GM20000 (cell line): ENCODE measurements around the gene MYL11.

Source experiments
- DNase-seq: peaks from one replicate; pipeline ENCODE4 v3.0.0; 2012; ENCODE audit warnings: low spot score
- TF ChIP-seq, protein P1 (sequence below): IDR thresholded peaks from 2 replicates; pipeline ENCODE4 v1.5.1; 2012; ENCODE audit warnings: mild to moderate bottlenecking, control low read depth; ENCODE audit errors: extremely low read depth, missing control alignments

Gene MYL11

DNA sequence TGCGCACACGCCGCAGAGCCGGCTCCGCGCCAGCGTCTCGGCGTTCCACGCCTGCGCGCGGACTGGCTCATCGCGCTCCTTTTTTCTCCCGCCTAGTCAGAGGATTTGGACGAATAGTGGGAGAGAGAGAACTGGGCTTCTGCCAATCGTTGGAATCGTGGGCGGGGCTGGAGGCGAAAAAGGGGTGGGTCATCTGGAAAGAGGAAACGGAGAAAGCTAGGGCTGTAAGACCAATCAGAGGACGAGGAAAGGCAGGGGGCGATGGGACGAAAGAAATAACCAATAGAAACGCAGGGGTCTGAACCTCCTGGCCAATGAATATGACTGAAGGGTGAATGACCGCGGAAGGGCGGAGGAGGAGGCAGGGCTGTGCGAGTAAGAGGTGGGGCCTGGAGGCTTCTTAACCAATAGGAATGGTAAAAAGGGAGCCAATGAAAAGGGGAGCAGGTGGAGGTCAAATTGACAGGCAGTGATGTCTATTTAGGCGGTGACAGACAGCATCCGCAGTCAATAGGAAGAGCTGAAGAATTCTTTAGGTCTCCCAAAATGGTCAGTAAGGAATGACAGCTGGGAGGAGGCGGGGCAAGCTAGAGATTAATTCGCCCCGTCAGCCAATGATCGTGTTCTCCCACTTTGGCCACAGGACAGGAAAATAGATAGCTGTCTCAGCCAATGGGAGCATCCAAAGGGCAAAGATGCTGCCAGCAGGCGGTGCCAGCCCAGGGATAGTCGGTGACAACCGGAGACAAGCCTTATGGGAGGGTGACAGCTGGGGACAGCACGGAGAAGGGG lies 4.0 kb upstream of the MYL11 start, which contains the start of gene TBC1D10B:
TSS of gene TBC1D10B (minus strand) at position 39 of the 792 bp plus-strand sequence. CDS start 311 bp downstream, outside the sequence.
- DNase-seq = peak; percentile 96
- TF ChIP-seq, protein P1, sequence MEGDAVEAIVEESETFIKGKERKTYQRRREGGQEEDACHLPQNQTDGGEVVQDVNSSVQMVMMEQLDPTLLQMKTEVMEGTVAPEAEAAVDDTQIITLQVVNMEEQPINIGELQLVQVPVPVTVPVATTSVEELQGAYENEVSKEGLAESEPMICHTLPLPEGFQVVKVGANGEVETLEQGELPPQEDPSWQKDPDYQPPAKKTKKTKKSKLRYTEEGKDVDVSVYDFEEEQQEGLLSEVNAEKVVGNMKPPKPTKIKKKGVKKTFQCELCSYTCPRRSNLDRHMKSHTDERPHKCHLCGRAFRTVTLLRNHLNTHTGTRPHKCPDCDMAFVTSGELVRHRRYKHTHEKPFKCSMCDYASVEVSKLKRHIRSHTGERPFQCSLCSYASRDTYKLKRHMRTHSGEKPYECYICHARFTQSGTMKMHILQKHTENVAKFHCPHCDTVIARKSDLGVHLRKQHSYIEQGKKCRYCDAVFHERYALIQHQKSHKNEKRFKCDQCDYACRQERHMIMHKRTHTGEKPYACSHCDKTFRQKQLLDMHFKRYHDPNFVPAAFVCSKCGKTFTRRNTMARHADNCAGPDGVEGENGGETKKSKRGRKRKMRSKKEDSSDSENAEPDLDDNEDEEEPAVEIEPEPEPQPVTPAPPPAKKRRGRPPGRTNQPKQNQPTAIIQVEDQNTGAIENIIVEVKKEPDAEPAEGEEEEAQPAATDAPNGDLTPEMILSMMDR = no peak

- TF ChIP-seq, protein P1 = no peak
- no peak for DNase-seq
Measured at GRCh38 chr16:30371248-30371816, 3.3 kb upstream of the MYL11 start.

GRCh38 chr16:30372038-30372712 lies 2.4 kb upstream of the MYL11 start:
- TF ChIP-seq, protein P1 = no peak
- DNase-seq = no peak

GRCh38 chr16:30372725-30373124 lies 1.9 kb upstream of the MYL11 start:
- TF ChIP-seq, protein P1 = no peak
- DNase-seq = no peak

DNA sequence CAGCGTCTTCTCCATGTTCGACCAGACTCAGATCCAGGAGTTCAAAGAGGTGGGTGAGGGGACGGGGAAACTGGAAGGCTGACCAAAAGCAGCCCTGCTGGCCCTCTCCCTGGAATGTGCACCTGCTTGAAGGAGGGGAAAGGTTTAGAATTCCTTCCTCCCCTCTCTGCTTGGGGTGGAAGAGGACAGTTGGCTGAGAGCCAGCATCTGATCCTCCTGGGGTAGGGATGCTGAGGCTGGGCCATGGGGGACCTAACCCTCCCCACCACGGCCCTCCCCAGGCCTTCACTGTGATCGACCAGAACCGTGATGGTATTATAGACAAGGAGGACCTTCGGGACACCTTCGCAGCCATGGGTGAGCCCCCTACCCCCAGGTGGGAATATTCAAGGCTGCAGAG lies 1.3 kb downstream of the MYL11 start:
- DNase-seq = no peak
- TF ChIP-seq, protein P1 = no peak

- TF ChIP-seq, protein P1 = no peak
- no peak for DNase-seq
Measured at GRCh38 chr16:30376461-30376902, 1.9 kb downstream of the MYL11 start.

GRCh38 chr16:30377050-30377811 lies 2.6 kb downstream of the MYL11 start:
- TF ChIP-seq, protein P1 = no peak
- DNase-seq = no peak
